DOHH2 (cell line): ENCODE measurements around the gene TBC1D10A.

Experiments used
- H3F3A ChIP-seq: fragments of 200-600 bp; sonication (generic), shearing (Covaris generic); 2 replicates; pipeline ENCODE4 v1.6.0; 2016; ENCODE audit warnings: antibody characterized with exemption, mild to moderate bottlenecking; ENCODE audit not compliant: control insufficient read depth, insufficient read depth
- H3K27ac ChIP-seq: fragments of 200-600 bp; sonication (generic); 2 replicates; pipeline ENCODE4 v1.5.1; 2014; ENCODE audit warnings: low read depth, mild to moderate bottlenecking, low read length, moderate library complexity
- H3K27me3 ChIP-seq: fragments of 200-600 bp; sonication (generic); 2 replicates; pipeline ENCODE4 v1.6.1; 2014; ENCODE audit warnings: mild to moderate bottlenecking, low read length, mixed read lengths; ENCODE audit not compliant: control insufficient read depth
- H3K36me3 ChIP-seq: fragments of 200-600 bp; sonication (generic); 2 replicates; pipeline ENCODE4 v1.6.1; 2014; ENCODE audit warnings: mild to moderate bottlenecking, low read length, moderate library complexity, mixed read lengths; ENCODE audit not compliant: control insufficient read depth
- H3K4me1 ChIP-seq: fragments of 200-600 bp; sonication (generic); 2 replicates; pipeline ENCODE4 v1.6.1; 2014; ENCODE audit warnings: mild to moderate bottlenecking, low read length, mixed read lengths; ENCODE audit not compliant: control insufficient read depth
- H3K4me2 ChIP-seq: fragments of 200-600 bp; sonication (generic); 2 replicates; pipeline ENCODE4 v1.6.0; 2014; ENCODE audit warnings: mild to moderate bottlenecking, low read length, moderate library complexity
- H3K4me3 ChIP-seq: fragments of 200-600 bp; sonication (generic); 2 replicates; pipeline ENCODE4 v1.5.1; 2014; ENCODE audit warnings: mild to moderate bottlenecking, low read length, mixed read lengths
- H3K79me2 ChIP-seq: fragments of 200-600 bp; sonication (generic); 2 replicates; pipeline ENCODE4 v1.6.1; 2014; ENCODE audit warnings: mild to moderate bottlenecking, low read length, mixed read lengths; ENCODE audit not compliant: control insufficient read depth
- H3K9me2 ChIP-seq: fragments of 200-600 bp; sonication (generic); replicated peaks from 2 replicates; pipeline ENCODE4 v1.6.1; 2014; ENCODE audit warnings: mild to moderate bottlenecking, low read length, mixed read lengths; ENCODE audit not compliant: control insufficient read depth
- H3K9me3 ChIP-seq: fragments of 200-600 bp; sonication (generic); 2 replicates; pipeline ENCODE4 v1.6.1; 2014; ENCODE audit warnings: antibody characterized with exemption, low read length, mixed read lengths; ENCODE audit not compliant: control insufficient read depth, insufficient read depth
- H4K20me1 ChIP-seq: fragments of 200-600 bp; sonication (generic); 2 replicates; pipeline ENCODE4 v1.6.0; 2014; ENCODE audit warnings: low read depth, mild to moderate bottlenecking, antibody characterized with exemption, low read length, moderate library complexity; ENCODE audit not compliant: control insufficient read depth, insufficient read depth
- EZH2phosphoT487 ChIP-seq: fragments of 200-600 bp; sonication (generic); IDR thresholded peaks from 2 replicates; pipeline ENCODE4 v1.6.1; 2017; ENCODE audit warnings: borderline replicate concordance, mild to moderate bottlenecking, antibody characterized with exemption, low read length, moderate library complexity, mixed read lengths
- TF ChIP-seq, protein P1 (sequence below): fragments of 200-600 bp; sonication (generic); IDR thresholded peaks from one replicate; pipeline ENCODE4 v1.5.1; 2014; ENCODE audit warnings: antibody characterized with exemption, mild to moderate bottlenecking, low read depth, low read length; ENCODE audit not compliant: poor library complexity, severe bottlenecking

TBC1D10A gene

DNA sequence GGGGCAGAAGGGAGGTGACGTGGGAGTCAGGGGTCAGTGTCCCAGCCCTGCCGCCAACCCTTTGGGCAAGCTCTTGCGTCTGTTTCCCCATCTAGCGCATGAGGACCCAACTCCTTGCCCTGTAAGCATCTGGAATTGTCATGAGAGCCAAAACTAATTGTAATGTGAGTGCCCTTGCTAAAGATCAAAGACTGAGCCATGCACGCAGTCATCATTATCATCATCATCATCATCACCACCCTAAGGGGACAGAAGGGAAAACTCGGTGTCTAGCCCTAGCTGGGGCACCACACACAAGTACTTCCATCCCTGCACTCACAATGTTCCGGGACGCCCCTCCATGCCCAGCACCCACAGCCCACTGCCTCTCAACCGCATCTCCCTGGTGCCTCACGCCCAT is 82.7 kb downstream of the TBC1D10A start:
- H3K9me3 ChIP-seq, result no peaks in the 10 kb centered on the region
- no peaks in the 10 kb centered on the region for H4K20me1 ChIP-seq
- H3K27ac ChIP-seq, result no peak overlapping the region
- H3F3A ChIP-seq, result no peaks in the 10 kb centered on the region
- H3K4me2 ChIP-seq, result no peak overlapping the region
- H3K9me2 ChIP-seq, result no peaks in the 10 kb centered on the region
- H3K4me3 ChIP-seq, result no peak overlapping the region
- H3K27me3 ChIP-seq, result peaks cover 29% of the 10 kb centered on the region
- H3K4me1 ChIP-seq, result no peaks in the 10 kb centered on the region
- no peaks in the 10 kb centered on the region for H3K79me2 ChIP-seq
- no peaks in the 10 kb centered on the region for H3K36me3 ChIP-seq
- TF ChIP-seq EZH2phosphoT487, result no peak
- TF ChIP-seq, protein P1, sequence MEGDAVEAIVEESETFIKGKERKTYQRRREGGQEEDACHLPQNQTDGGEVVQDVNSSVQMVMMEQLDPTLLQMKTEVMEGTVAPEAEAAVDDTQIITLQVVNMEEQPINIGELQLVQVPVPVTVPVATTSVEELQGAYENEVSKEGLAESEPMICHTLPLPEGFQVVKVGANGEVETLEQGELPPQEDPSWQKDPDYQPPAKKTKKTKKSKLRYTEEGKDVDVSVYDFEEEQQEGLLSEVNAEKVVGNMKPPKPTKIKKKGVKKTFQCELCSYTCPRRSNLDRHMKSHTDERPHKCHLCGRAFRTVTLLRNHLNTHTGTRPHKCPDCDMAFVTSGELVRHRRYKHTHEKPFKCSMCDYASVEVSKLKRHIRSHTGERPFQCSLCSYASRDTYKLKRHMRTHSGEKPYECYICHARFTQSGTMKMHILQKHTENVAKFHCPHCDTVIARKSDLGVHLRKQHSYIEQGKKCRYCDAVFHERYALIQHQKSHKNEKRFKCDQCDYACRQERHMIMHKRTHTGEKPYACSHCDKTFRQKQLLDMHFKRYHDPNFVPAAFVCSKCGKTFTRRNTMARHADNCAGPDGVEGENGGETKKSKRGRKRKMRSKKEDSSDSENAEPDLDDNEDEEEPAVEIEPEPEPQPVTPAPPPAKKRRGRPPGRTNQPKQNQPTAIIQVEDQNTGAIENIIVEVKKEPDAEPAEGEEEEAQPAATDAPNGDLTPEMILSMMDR, result no peak

DNA sequence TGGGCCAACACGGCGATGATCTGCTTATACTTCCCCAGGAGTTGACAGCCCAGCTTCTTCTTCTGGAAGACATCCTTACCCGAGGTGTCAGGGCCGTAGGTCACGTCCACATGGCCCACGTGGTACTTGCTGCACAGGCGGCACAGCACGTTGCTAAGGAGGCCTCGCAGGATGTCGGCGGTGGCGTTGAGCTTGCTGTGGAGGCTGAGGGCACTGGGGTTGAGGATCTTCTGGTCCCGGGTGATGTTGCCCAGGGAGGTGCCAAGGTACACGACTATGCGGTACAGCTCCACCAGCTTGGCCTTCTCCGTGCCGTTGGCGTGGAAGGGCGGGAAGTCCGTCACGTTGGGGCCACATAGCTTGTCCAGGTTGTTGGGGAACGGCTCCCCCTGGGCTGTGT is 83.1 kb downstream of the TBC1D10A start:
- Histone ChIP-seq H3K4me3 (no peak overlapping the region), H3K4me1 (no peaks in the 10 kb centered on the region), H3K4me2 (no peak overlapping the region), H4K20me1 (no peaks in the 10 kb centered on the region), H3K9me3 (no peaks in the 10 kb centered on the region), H3K27ac (no peak overlapping the region), H3K27me3 (peaks cover 29% of the 10 kb centered on the region), H3F3A (no peaks in the 10 kb centered on the region), H3K36me3 (no peaks in the 10 kb centered on the region), H3K9me2 (no peaks in the 10 kb centered on the region), H3K79me2 (no peaks in the 10 kb centered on the region)
- TF ChIP-seq, protein P1, result no peak
- TF ChIP-seq EZH2phosphoT487, result no peak
